Activated T-cell treated with anti-CD3 and anti-CD28 coated beads, Interleukin-2, amount 50 U/mL, for 72 hours (primary cell): ENCODE measurements around the gene FTHL17. TPM values are rescaled to one million over a fixed set of nuclear protein-coding genes. Genes with fewer than 3 reads are reported as not detected.

ENCODE experiments used
- ATAC-seq, 2 donors: fragments of 150-1000 bp; cut with Tn5 transposase; replicated peaks in 1 of 2; 2 replicates each; pipeline ENCODE4 v1.10.0; 2021; ENCODE audit warnings: moderate library complexity in 2 of 2, mild to moderate bottlenecking in 1 of 2
- DNase-seq, 2 donors: peaks; one replicate each; pipeline ENCODE4 v3.0.0; 2021 to 2022; ENCODE audit warnings: mixed read lengths in 1 of 2
- H3K27ac Mint-ChIP-seq: one replicate; pipeline ENCODE4 v1.8.0; 2022; ENCODE audit warnings: mild to moderate bottlenecking, moderate library complexity, mixed read lengths
- H3K27me3 Mint-ChIP-seq: one replicate; pipeline ENCODE4 v1.8.0; 2022; ENCODE audit warnings: low read depth, mixed read lengths
- H3K36me3 Mint-ChIP-seq, 2 donors: one replicate each; pipeline ENCODE4 v1.8.0; 2022; ENCODE audit warnings: mixed read lengths in 2 of 2, mild to moderate bottlenecking in 1 of 2; ENCODE audit not compliant: insufficient read depth in 2 of 2
- H3K4me1 Mint-ChIP-seq: one replicate; pipeline ENCODE4 v1.8.0; 2022; ENCODE audit warnings: low read depth, mixed read lengths
- H3K4me3 Mint-ChIP-seq, 2 donors: one replicate each; pipeline ENCODE4 v1.8.0; 2022; ENCODE audit warnings: mild to moderate bottlenecking in 2 of 2, mixed read lengths in 2 of 2, moderate library complexity in 2 of 2
- H3K9me3 Mint-ChIP-seq, 2 donors: one replicate each; pipeline ENCODE4 v1.8.0; 2022; ENCODE audit warnings: mixed read lengths in 2 of 2
- total RNA-seq, 2 donors: library from RNA; stranded (reverse); gene quantifications; one replicate each; pipeline ENCODE4 v1.2.3, GENCODE V29; 2022

FTHL17 gene
- total RNA-seq, 2 donors from 2014 or later: not detected

DNA sequence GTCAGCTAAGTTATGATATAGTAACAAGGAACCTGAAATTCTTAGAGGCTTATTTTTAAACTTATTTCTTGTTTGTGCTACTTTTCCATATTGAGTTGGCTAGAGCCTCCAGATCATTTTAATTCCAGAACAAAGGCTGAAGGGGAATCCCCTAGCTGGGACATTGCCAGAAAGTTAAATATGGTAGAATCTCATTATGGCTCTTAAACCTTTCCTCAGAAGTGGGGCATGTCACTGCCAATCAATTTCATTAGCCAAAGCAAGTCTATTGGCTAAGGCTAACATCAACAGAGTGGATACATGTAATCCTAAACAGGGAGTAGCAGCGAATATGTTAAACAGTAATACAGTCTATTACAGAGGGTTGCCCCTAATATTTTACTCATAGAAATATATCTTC lies 47.0 kb downstream of the FTHL17 start:
- Mint-ChIP-seq H3K27ac (no peak overlapping the region), H3K9me3 (peaks cover 0 to 2% of the 10 kb centered on the region in 2 donors), H3K4me1 (no peaks in the 10 kb centered on the region), H3K4me3 (no peak overlapping the region), H3K27me3 (peaks cover 24% of the 10 kb centered on the region), H3K36me3 (no peaks in the 10 kb centered on the region)
- ATAC-seq (no peak), DNase-seq (no peak)

DNA sequence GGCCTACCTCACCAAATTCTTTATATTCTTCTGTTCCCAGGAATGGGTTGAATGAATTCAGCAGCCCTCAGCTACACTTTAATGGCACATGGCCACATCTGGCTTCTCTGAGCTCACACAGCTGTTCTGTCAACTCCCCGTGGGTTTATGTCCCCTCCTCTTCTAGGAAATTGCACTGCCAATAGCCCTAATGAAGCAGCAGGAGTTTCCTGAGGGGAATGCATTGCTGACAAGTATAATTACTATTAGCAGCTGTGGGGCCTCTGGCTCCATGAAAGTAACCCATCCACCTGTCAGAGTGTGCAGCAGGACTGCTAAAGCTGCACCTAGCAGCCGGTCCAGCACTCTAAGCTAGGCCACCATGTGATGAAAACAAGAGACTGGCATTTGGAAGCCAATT lies 50.3 kb downstream of the FTHL17 start:
- Mint-ChIP-seq H3K27ac (no peak overlapping the region), H3K4me3 (no peak overlapping the region), H3K27me3 (peaks cover 6% of the 10 kb centered on the region), H3K9me3 (peaks cover 0 to 2% of the 10 kb centered on the region in 2 donors), H3K36me3 (no peaks in the 10 kb centered on the region), H3K4me1 (no peaks in the 10 kb centered on the region)
- no peak for ATAC-seq
- no peak for DNase-seq

Other genes starting within 250 kb of the FTHL17 start
- gene TAB3, start 182.8 kb downstream of the FTHL17 start, total RNA-seq: 10 to 100 TPM; 20.8 to 27.5 TPM